GM12801 (cell line): ENCODE data around the gene SH3BP1.

Source experiments
- CTCF ChIP-seq: IDR thresholded peaks from one replicate; pipeline ENCODE4 v1.5.1; 2011; ENCODE audit warnings: control low read depth; ENCODE audit not compliant: insufficient read length; ENCODE audit errors: extremely low read depth

Gene SH3BP1

GRCh38 chr22:37627545-37627944 lies 11.9 kb upstream of the SH3BP1 start:
- no peak for TF ChIP-seq CTCF

GRCh38 chr22:37628830-37629229 lies 10.6 kb upstream of the SH3BP1 start:
- no peak for TF ChIP-seq CTCF

- TF ChIP-seq CTCF = no peak
These were observed 9.5 kb upstream of the SH3BP1 start for GRCh38 chr22:37629928-37630327.

GRCh38 chr22:37630839-37631435 lies 8.5 kb upstream of the SH3BP1 start:
- TF ChIP-seq CTCF = no peak

- no peak for TF ChIP-seq CTCF
These were observed 7.9 kb upstream of the SH3BP1 start for GRCh38 chr22:37631448-37632173.

GRCh38 chr22:37632174-37633088 lies 7.0 kb upstream of the SH3BP1 start:
- TF ChIP-seq CTCF = no peak

GRCh38 chr22:37633089-37633624 lies 6.3 kb upstream of the SH3BP1 start:
- no peak for TF ChIP-seq CTCF
